Fibroblast of lung (primary cell): ENCODE results near the gene LAMB3.

Experiments used
- EZH2 ChIP-seq: IDR thresholded peaks from 2 replicates; pipeline ENCODE4 v1.5.1; 2012; ENCODE audit warnings: low read length, control low read depth, mild to moderate bottlenecking; ENCODE audit errors: missing control alignments
- TF ChIP-seq, protein P1 (sequence below), 2 donors: IDR thresholded peaks in 1 of 2; conservative IDR thresholded peaks in 1 of 2; 1 replicate in 1 of 2; 2 replicates in 1 of 2; pipeline ENCODE4 v1.5.1; 2011 to 2012; ENCODE audit warnings: low read length in 2 of 2, control low read depth in 1 of 2, inconsistent platforms in 1 of 2, low read depth in 1 of 2, mild to moderate bottlenecking in 1 of 2

DNA sequence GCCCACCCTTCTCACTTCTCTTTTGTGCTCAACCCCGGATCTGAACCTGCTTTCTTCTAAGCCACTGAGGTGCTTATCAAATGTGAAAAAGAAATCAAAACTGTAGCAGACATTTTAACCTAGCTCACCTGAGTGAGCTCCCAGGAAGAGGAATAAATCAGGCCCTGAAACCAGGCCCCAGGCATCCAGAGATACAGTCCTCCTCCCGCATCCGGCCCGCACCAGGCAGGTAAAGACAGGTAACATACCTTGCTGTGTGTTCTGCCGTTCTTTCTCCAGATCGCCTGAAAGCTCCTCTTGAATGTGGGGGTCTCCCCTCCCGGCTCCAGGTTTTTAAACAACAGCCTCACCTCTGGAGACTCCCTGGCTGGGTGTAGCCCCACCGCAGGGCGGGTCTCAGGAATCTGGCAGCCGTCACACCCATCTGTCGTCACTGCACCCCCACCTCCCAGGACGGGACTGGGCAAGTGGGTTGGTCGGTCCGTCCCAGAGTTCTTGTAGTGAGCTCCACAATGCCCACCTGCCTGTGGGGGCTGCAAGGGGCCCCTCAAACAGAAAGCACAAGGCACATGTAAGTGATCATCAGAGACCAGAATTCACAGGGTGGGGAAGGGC, at the start of gene LAMB3:
- TF ChIP-seq, protein P1, sequence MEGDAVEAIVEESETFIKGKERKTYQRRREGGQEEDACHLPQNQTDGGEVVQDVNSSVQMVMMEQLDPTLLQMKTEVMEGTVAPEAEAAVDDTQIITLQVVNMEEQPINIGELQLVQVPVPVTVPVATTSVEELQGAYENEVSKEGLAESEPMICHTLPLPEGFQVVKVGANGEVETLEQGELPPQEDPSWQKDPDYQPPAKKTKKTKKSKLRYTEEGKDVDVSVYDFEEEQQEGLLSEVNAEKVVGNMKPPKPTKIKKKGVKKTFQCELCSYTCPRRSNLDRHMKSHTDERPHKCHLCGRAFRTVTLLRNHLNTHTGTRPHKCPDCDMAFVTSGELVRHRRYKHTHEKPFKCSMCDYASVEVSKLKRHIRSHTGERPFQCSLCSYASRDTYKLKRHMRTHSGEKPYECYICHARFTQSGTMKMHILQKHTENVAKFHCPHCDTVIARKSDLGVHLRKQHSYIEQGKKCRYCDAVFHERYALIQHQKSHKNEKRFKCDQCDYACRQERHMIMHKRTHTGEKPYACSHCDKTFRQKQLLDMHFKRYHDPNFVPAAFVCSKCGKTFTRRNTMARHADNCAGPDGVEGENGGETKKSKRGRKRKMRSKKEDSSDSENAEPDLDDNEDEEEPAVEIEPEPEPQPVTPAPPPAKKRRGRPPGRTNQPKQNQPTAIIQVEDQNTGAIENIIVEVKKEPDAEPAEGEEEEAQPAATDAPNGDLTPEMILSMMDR (conservative IDR thresholded peaks at IDR 0.05 in 1 of 2, IDR thresholded peaks at IDR 0.05 in 1 of 2; ENCODE audit: low read depth in 1 of 2, low read length in 2 of 2): no peak
- no peak for TF ChIP-seq EZH2
